IMR-90 (cell line): ENCODE data around the gene CNIH2. TPM values are rescaled to one million over a fixed set of nuclear protein-coding genes. Genes with fewer than 3 reads are reported as not detected.

Experiments used
- ATAC-seq: fragments of 200-7000 bp; cut with Tn5 transposase; 2 replicates; pipeline ENCODE4 v1.9.1; 2020; ENCODE audit warnings: low read depth, mild to moderate bottlenecking, moderate library complexity
- BruUV-seq: library from RNA; stranded (reverse); fragments of 400-500 nt; replicated peaks from 2 replicates; lab custom pipeline; 2021; lab: Mats Ljungman, UMichigan
- CTCF ChIA-PET: fragments of 300-600 bp; formaldehyde crosslinking; extraction: SDS; loops from one replicate; lab custom pipeline; 2021; ENCODE audit warnings: antibody characterized with exemption; lab: Yijun Ruan, JAX
- POLR2A ChIA-PET: fragments of 300-600 bp; sonication (Branson Sonifier 250); formaldehyde crosslinking; loops from one replicate; lab custom pipeline; 2022; ENCODE audit warnings: antibody characterized with exemption; ENCODE audit not compliant: unreplicated experiment; lab: Charles Lee
- DNase-seq: peaks from one replicate; pipeline ENCODE4 v3.0.0; 2013
- H2AFZ ChIP-seq: replicated peaks from 2 replicates; pipeline ENCODE3; 2013; ENCODE audit warnings: low read length, mild to moderate bottlenecking; ENCODE audit not compliant: poor library complexity
- H2AK5ac ChIP-seq: 2 replicates; pipeline ENCODE4 v1.6.1; 2013; ENCODE audit warnings: low read depth, low read length, inconsistent platforms
- H2AK9ac ChIP-seq: replicated peaks from 2 replicates; pipeline ENCODE3; 2013; ENCODE audit warnings: mild to moderate bottlenecking, low read depth, low read length, moderate library complexity; ENCODE audit not compliant: poor library complexity
- H2BK120ac ChIP-seq: 2 replicates; pipeline ENCODE4 v1.6.1; 2013; ENCODE audit warnings: low read depth, low read length, inconsistent platforms
- H2BK15ac ChIP-seq: 3 replicates; pipeline ENCODE4 v1.6.1; 2013; ENCODE audit warnings: low read depth, low read length, inconsistent platforms
- H2BK20ac ChIP-seq: 2 replicates; pipeline ENCODE4 v1.6.1; 2013; ENCODE audit warnings: low read depth, mild to moderate bottlenecking, inconsistent platforms, low read length, moderate library complexity
- H2BK5ac ChIP-seq: 2 replicates; pipeline ENCODE4 v1.6.1; 2013; ENCODE audit warnings: mild to moderate bottlenecking, low read depth, low read length, inconsistent platforms; ENCODE audit not compliant: poor library complexity, severe bottlenecking
- H3K14ac ChIP-seq: replicated peaks from 2 replicates; pipeline ENCODE4 v1.6.1; 2013; ENCODE audit warnings: low read depth, low read length, inconsistent platforms
- H3K18ac ChIP-seq: 2 replicates; pipeline ENCODE4 v1.6.1; 2013; ENCODE audit warnings: low read depth, low read length, control low read depth
- H3K23ac ChIP-seq: 2 replicates; pipeline ENCODE4 v1.6.1; 2013; ENCODE audit warnings: low read depth, low read length, inconsistent platforms
- H3K27ac ChIP-seq: 2 replicates; pipeline ENCODE4 v1.5.1; 2013; ENCODE audit warnings: mild to moderate bottlenecking, control low read depth, low read length; ENCODE audit not compliant: insufficient read depth
- H3K27me3 ChIP-seq: 2 replicates; pipeline ENCODE4 v1.6.1; 2013; ENCODE audit warnings: low read length; ENCODE audit not compliant: control insufficient read depth, insufficient read depth
- H3K36me3 ChIP-seq: 2 replicates; pipeline ENCODE4 v1.6.1; 2013; ENCODE audit warnings: low read length, mixed read lengths; ENCODE audit not compliant: control insufficient read depth, insufficient read depth
- H3K4ac ChIP-seq: 2 replicates; pipeline ENCODE4 v1.6.1; 2013; ENCODE audit warnings: low read depth, low read length, inconsistent platforms
- H3K4me1 ChIP-seq: 2 replicates; pipeline ENCODE4 v1.6.1; 2013; ENCODE audit warnings: low read length, mixed read lengths; ENCODE audit not compliant: control insufficient read depth, insufficient read depth
- H3K4me2 ChIP-seq: 2 replicates; pipeline ENCODE4 v1.6.1; 2013; ENCODE audit warnings: low read depth, mild to moderate bottlenecking, control low read depth, low read length, moderate library complexity
- H3K4me3 ChIP-seq: 2 replicates; pipeline ENCODE4 v1.5.1; 2013; ENCODE audit warnings: low read depth, mild to moderate bottlenecking, control low read depth, low read length, moderate library complexity; ENCODE audit not compliant: insufficient read depth
- H3K56ac ChIP-seq: 2 replicates; pipeline ENCODE4 v1.6.1; 2013; ENCODE audit warnings: low read length, inconsistent platforms; ENCODE audit not compliant: insufficient read depth; ENCODE audit errors: extremely low read depth
- H3K79me1 ChIP-seq, 2 experiments: 2 replicates each; pipeline ENCODE4 v1.6.1; 2013; ENCODE audit warnings: low read length in 2 of 2, inconsistent platforms in 1 of 2, low read depth in 1 of 2
- H3K9ac ChIP-seq: 2 replicates; pipeline ENCODE4 v1.6.1; 2013; ENCODE audit warnings: low read depth, low read length, control low read depth
- H3K9me1 ChIP-seq: 2 replicates; pipeline ENCODE4 v1.6.1; 2013; ENCODE audit warnings: low read length, inconsistent platforms; ENCODE audit not compliant: insufficient read depth
- H3K9me3 ChIP-seq: 2 replicates; pipeline ENCODE4 v1.6.1; 2013; ENCODE audit warnings: low read length; ENCODE audit not compliant: control insufficient read depth, insufficient read depth
- H4K20me1 ChIP-seq: 2 replicates; pipeline ENCODE4 v1.6.1; 2013; ENCODE audit warnings: low read length, inconsistent platforms; ENCODE audit not compliant: insufficient read depth
- H4K5ac ChIP-seq: 2 replicates; pipeline ENCODE4 v1.6.1; 2013; ENCODE audit warnings: mild to moderate bottlenecking, low read depth, low read length, control low read depth
- H4K8ac ChIP-seq, 2 experiments: 2 replicates each; pipeline ENCODE4 v1.6.1; 2013; ENCODE audit warnings: low read depth in 2 of 2, low read length in 2 of 2, control low read depth in 1 of 2, inconsistent platforms in 1 of 2
- H4K91ac ChIP-seq: 2 replicates; pipeline ENCODE4 v1.6.1; 2013; ENCODE audit warnings: low read depth, low read length, inconsistent platforms; ENCODE audit not compliant: insufficient read depth
- BHLHE40 ChIP-seq: fragments of 150-350 bp; IDR thresholded peaks from 2 replicates; pipeline ENCODE4 v1.6.1; 2016; ENCODE audit warnings: mild to moderate bottlenecking, low read depth, low read length
- ELK1 ChIP-seq: fragments of 150-350 bp; IDR thresholded peaks from 2 replicates; pipeline ENCODE4 v1.6.1; 2016; ENCODE audit warnings: low read depth, mild to moderate bottlenecking, low read length, moderate library complexity, borderline replicate concordance
- MAFK ChIP-seq: IDR thresholded peaks from 2 replicates; pipeline ENCODE4 v1.6.1; 2012; ENCODE audit warnings: low read depth, low read length, improper control_type of control experiment
- MAZ ChIP-seq: IDR thresholded peaks from 2 replicates; pipeline ENCODE4 v1.6.1; 2012; ENCODE audit warnings: low read depth, mild to moderate bottlenecking, low read length, improper control_type of control experiment, moderate library complexity, borderline replicate concordance
- WGBS, 2 experiments: methylation state at CpG; one replicate each; pipeline versions ENCODE4 v1.1.5 to v1.1.7; 2013; ENCODE audit warnings: missing lambda C conversion rate in 2 of 2; ENCODE audit not compliant: insufficient read length in 1 of 2; ENCODE audit errors: extremely low coverage in 2 of 2; 5-methylcytosine and 5-hydroxymethylcytosine counted together
- dilution Hi-C: fragments of 300-500 bp; cut with HindIII; formaldehyde crosslinking; loops from one replicate; pipeline ENCODE4 v1.14.3; 2018; ENCODE audit warnings: low sequenced_read_pairs; ENCODE audit not compliant: unreplicated experiment
- in situ Hi-C: fragments of 300-500 bp; cut with MboI; formaldehyde crosslinking; loops from 3 replicates; pipeline ENCODE4 v1.14.3; 2019; ENCODE audit warnings: low sequenced_read_pairs, inconsistent platforms, mixed read lengths
- intact Hi-C: fragments of 100-400 bp; cut with micrococcal nuclease; formaldehyde crosslinking; loops from 2 replicates; pipeline ENCODE4 v1.10.0; 2022
- polyA plus RNA-seq, 3 experiments: library from polyadenylated mRNA; depleted of rRNA; stranded (reverse); fragments of >200 nt; gene quantifications; 2 replicates each; pipeline ENCODE4 v1.2.3, GENCODE V29; 2012; ENCODE audit warnings: low replicate concordance in 1 of 3
- total RNA-seq: library from RNA; depleted of rRNA; stranded (reverse); fragments of >200 nt; gene quantifications from 2 replicates; pipeline ENCODE4 v1.2.3, GENCODE V29; 2012

Gene CNIH2
- total and polyA plus RNA-seq, 2 of the 4 experiments (the other 2 are of a cell fraction), result 0.54 to 3.4 TPM

- ChIA-PET CTCF (no interaction called here), POLR2A (interaction anchor here (0.5 to 0.8 kb wide), 2 partner anchors 9 kb away, joined by 3 to 6 read pairs; partner anchors contain the start of gene YIF1A)
- Histone ChIP-seq H3K56ac (no peak overlapping the region), H4K91ac (no peak overlapping the region), H3K9me1 (peaks cover 6% of the 10 kb centered on the region; the same call in 1 of the 2 replicates), H3K27me3 (no peaks in the 10 kb centered on the region; the same call in 1 of the 2 replicates), H3K4ac (no peak overlapping the region), H2AFZ (no peak overlapping the region), H2BK5ac (no peak overlapping the region), H3K9me3 (no peaks in the 10 kb centered on the region), H3K79me1 (peaks cover 0 to 14% of the 10 kb centered on the region in 2 experiments; a peak in 3 of 4 replicates), H2AK5ac (no peak overlapping the region), H4K5ac (no peak overlapping the region), H3K18ac (no peak overlapping the region), H2BK15ac (no peak overlapping the region), H3K23ac (no peak overlapping the region), H3K27ac (no peak overlapping the region), H2AK9ac (peak overlapping the region; percentile 65), H3K9ac (no peak overlapping the region), H4K8ac (no peak overlapping the region), H2BK20ac (no peak overlapping the region), H2BK120ac (no peak overlapping the region), H3K4me2 (no peak overlapping the region), H3K14ac (no peak overlapping the region), H3K36me3 (peaks cover 19% of the 10 kb centered on the region), H3K4me1 (peaks cover 5% of the 10 kb centered on the region; the same call in 1 of the 2 replicates), H3K4me3 (no peak overlapping the region), H4K20me1 (peaks cover 29% of the 10 kb centered on the region)
- DNase-seq, result no peak
- 58% methylated on average over 4 of the region's 14 CpGs; no CpG with 5 or more reads in 1 of the 2 experiments for WGBS, 2 experiments
- dilution Hi-C loops, result no loop called here
- TF ChIP-seq MAFK (no peak), ELK1 (no peak), BHLHE40 (no peak), MAZ (0 out of 2 replicates have a peak, but pooled peaks have one; percentile 13)
- BruUV-seq, result no TSS peak
- intact Hi-C loops, result no loop called here
- ATAC-seq, result no peak
- in situ Hi-C loops, result no loop called here
Measured at GRCh38 chr11:66280428-66280827, 2.5 kb downstream of the CNIH2 start.
